Activated naive CD4-positive, alpha-beta T cell treated with anti-CD3 and anti-CD28 coated beads for 36 hours (primary cell): Measurements from ENCODE around the gene UGGT2. TPM values are rescaled to one million over a fixed set of nuclear protein-coding genes. Genes with fewer than 3 reads are reported as not detected.

Experiments
- CTCF ChIA-PET: fragments of 350-600 bp; sonication (Branson Sonifier 250); formaldehyde crosslinking; loops from one replicate; lab custom pipeline; 2021; ENCODE audit warnings: antibody characterized with exemption; lab: Charles Lee
- DNase-seq: peaks from one replicate; pipeline ENCODE4 v3.0.0-alpha.2; 2020
- H3K27ac Mint-ChIP-seq: one replicate; pipeline ENCODE4 v1.8.0; 2021; ENCODE audit warnings: mild to moderate bottlenecking, mixed read lengths
- H3K27me3 Mint-ChIP-seq: one replicate; pipeline ENCODE4 v1.8.0; 2021; ENCODE audit warnings: low read depth, mixed read lengths
- H3K36me3 Mint-ChIP-seq: one replicate; pipeline ENCODE4 v1.8.0; 2021; ENCODE audit warnings: low read depth, mixed read lengths
- H3K4me1 Mint-ChIP-seq: one replicate; pipeline ENCODE4 v1.8.0; 2021; ENCODE audit warnings: low read depth, mixed read lengths
- H3K4me3 Mint-ChIP-seq: one replicate; pipeline ENCODE4 v1.8.0; 2021; ENCODE audit warnings: mild to moderate bottlenecking, moderate library complexity, mixed read lengths
- H3K9me3 Mint-ChIP-seq: one replicate; pipeline ENCODE4 v1.8.0; 2021; ENCODE audit warnings: mixed read lengths
- intact Hi-C: fragments of 100-400 bp; cut with micrococcal nuclease; formaldehyde crosslinking; loops from one replicate; pipeline ENCODE4 v1.15.1; 2023
- total RNA-seq, 2 experiments: library from RNA; stranded (reverse); gene quantifications; one replicate each; pipeline ENCODE4 v1.2.3, GENCODE V29; 2021

Gene UGGT2, protein sequence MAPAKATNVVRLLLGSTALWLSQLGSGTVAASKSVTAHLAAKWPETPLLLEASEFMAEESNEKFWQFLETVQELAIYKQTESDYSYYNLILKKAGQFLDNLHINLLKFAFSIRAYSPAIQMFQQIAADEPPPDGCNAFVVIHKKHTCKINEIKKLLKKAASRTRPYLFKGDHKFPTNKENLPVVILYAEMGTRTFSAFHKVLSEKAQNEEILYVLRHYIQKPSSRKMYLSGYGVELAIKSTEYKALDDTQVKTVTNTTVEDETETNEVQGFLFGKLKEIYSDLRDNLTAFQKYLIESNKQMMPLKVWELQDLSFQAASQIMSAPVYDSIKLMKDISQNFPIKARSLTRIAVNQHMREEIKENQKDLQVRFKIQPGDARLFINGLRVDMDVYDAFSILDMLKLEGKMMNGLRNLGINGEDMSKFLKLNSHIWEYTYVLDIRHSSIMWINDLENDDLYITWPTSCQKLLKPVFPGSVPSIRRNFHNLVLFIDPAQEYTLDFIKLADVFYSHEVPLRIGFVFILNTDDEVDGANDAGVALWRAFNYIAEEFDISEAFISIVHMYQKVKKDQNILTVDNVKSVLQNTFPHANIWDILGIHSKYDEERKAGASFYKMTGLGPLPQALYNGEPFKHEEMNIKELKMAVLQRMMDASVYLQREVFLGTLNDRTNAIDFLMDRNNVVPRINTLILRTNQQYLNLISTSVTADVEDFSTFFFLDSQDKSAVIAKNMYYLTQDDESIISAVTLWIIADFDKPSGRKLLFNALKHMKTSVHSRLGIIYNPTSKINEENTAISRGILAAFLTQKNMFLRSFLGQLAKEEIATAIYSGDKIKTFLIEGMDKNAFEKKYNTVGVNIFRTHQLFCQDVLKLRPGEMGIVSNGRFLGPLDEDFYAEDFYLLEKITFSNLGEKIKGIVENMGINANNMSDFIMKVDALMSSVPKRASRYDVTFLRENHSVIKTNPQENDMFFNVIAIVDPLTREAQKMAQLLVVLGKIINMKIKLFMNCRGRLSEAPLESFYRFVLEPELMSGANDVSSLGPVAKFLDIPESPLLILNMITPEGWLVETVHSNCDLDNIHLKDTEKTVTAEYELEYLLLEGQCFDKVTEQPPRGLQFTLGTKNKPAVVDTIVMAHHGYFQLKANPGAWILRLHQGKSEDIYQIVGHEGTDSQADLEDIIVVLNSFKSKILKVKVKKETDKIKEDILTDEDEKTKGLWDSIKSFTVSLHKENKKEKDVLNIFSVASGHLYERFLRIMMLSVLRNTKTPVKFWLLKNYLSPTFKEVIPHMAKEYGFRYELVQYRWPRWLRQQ (N-terminal part only)
- total RNA-seq: under 1 TPM in 1 of 2 experiments, not detected in 1; 0.12 TPM

DNA sequence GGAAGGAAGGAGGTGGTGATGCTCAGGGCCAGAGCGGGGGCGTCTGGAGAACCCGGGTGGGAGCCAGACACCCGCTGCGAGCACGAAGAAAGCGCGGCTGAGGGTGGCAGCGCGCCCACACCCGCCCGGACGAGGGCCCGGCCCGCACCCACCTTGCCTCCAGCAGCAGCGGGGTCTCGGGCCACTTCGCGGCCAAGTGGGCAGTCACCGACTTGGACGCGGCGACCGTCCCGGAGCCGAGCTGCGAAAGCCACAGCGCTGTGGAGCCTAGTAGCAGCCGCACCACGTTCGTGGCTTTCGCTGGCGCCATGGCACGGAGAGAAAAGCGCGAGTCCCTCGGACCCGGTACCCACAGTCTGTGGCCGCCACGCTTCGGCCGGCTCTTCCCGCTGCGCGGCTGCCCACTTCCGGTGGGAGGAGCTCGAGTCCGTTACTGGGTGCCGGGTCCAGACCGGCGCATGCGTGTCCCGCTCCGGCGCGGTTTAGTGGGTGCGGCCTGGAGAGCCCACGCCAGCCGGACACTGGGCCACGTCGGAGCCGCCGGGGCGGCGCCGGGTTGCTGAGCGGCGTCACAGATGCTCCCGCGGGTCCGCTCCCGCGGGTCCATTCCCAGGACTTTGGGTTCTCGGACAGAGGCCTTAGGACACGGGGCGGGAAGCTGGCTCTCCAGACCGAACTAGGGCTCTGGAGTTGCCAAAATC lies at the start of gene UGGT2:
Gene UGGT2 (minus strand): TSS at position 399 of the 701 bp plus-strand sequence. CDS start 89 bp downstream, at position 310.
- H3K4me3 Mint-ChIP-seq: peak within 1 kb of the TSS; percentile 12
- H3K36me3 Mint-ChIP-seq: no peaks in the 10 kb centered on the region
- H3K27ac Mint-ChIP-seq: no peak within 1 kb of the TSS
- peaks cover 7% of the 10 kb centered on the region for H3K9me3 Mint-ChIP-seq
- peaks cover 49% of the 10 kb centered on the region for H3K27me3 Mint-ChIP-seq
- intact Hi-C loops: no loop called here
- peaks cover 7% of the 10 kb centered on the region for H3K4me1 Mint-ChIP-seq
- CTCF ChIA-PET: no interaction called here
- DNase-seq: no peak

DNA sequence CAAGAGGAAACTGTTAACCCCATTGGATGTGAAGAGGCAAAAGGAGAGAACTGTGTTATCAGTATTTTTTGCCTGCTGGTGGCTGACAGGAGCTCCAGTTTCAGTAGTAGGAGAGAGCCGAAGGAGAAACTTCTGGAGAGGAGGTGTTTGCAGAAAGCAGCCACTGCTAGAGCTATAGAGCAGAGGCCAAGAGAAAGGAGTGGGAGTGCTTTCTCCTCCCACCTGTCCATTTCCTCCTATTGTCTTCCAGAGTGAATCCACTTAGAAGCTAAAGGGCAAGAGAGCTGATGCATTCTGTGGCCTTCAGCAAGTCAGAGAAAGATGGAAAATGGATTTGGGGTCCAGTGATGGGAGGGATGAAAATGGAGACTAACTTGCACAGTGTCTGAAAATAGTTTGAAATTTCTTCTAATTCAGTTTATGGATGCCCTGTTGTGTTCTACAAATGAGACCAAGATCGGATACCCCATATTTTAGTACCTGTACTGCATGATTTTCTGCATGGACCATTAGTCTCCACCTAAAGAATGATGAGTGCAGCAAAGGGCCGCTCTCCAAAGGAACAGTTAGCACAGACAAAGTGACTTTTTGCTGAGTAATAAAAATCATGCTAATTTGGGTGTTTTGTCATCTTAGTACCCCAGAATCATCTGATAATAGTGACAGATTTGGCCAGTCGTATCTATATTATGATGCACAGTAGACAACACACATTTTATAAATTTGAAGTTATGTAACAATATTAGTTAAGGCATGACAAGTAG lies 47.4 kb upstream of the UGGT2 start:
- CTCF ChIA-PET: interaction anchor here (1.1 kb wide), 1 partner anchor 23 kb away, joined by 3 read pairs; no protein-coding TSS in a partner anchor
- Mint-ChIP-seq H3K9me3 (no peaks in the 10 kb centered on the region), H3K4me1 (no peaks in the 10 kb centered on the region), H3K27ac (no peak overlapping the region), H3K4me3 (no peak overlapping the region), H3K36me3 (no peaks in the 10 kb centered on the region), H3K27me3 (no peaks in the 10 kb centered on the region)
- intact Hi-C loops: no loop called here
- DNase-seq: no peak

DNA sequence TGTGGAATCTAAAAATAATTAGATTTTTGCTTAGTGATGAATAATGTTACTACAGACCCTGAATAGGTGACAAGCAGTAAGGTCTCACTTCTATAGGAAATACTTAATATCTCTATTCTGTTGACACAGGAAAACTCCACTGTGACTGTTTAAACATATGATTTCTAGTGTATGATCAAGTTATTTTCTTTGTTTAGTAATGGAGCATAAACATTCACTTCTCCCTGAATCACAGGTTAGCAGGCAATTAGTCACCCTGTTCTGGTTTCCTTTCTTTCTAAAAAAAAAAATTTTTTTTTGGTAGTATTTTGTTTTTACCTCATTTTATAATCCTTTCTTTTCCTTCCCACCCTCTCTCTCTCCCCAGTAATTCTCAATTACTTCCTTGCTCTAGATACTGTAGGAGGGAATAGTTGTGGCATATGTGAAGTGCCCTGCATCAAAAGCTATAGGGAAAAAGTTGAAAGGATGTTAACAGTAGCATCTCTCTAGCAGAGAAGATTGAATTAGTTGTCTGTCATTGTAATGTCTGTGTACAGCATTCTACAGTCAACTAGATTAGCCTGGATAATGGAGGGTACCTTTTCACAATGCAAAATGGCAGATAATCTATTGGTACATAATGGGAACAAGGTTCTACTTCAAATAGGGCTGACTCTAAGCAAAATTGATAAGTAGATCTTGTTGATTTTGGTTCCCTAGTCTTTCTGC lies 40.2 kb upstream of the UGGT2 start:
- Mint-ChIP-seq H3K27me3 (peaks cover 51% of the 10 kb centered on the region), H3K27ac (no peak overlapping the region), H3K4me3 (no peak overlapping the region), H3K9me3 (no peaks in the 10 kb centered on the region), H3K36me3 (peaks cover 1% of the 10 kb centered on the region), H3K4me1 (peaks cover 2% of the 10 kb centered on the region)
- intact Hi-C loops: no loop called here
- CTCF ChIA-PET: no interaction called here
- no peak for DNase-seq

DNA sequence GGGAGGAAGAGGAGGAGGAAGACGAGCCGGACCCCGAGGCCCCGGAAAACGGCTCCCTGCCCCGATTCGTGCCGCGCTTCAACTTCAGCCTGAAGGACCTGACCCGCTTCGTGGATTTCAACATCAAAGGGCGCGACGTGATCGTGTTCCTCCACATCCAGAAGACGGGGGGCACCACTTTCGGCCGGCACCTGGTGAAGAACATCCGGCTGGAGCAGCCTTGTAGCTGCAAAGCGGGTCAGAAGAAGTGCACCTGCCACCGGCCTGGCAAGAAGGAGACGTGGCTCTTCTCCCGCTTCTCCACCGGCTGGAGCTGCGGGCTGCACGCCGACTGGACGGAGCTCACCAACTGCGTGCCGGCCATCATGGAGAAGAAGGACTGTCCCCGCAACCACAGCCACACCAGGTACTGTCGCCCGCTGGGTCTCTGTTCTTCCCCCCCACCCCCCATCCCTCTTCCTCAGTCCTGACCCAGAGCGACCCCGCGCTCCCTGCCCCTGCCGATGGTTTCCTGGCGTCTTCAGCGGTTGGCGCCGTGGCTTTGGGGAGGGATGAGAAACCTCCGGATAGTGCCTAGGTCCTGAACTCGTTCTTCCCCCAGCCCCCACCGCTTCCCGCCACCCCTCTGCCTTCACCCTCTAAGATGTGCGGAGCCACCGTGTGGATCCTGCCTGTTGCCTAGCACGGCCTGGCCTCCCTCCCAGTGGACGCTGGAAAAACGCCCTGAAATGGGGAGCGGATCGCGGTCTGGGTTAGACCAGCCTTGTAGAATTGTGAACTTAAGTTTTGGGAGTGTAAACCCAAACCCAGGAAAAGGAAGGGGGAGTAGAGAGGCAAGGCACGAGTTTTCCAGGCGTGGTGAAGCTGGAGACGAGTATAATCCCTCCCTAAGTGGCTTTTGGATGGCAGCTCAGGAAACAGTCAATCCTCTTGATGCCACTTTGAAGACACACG lies 38.2 kb upstream of the UGGT2 start:
- no peaks in the 10 kb centered on the region for H3K9me3 Mint-ChIP-seq
- peak overlapping the region; percentile 26 for H3K4me3 Mint-ChIP-seq
- H3K27me3 Mint-ChIP-seq: peaks cover 60% of the 10 kb centered on the region
- H3K4me1 Mint-ChIP-seq: peaks cover 2% of the 10 kb centered on the region
- H3K27ac Mint-ChIP-seq: no peak overlapping the region
- CTCF ChIA-PET: interaction anchor here (0.9 kb wide), 1 partner anchor 18 kb away, joined by 3 read pairs; no protein-coding TSS in a partner anchor
- H3K36me3 Mint-ChIP-seq: peaks cover 1% of the 10 kb centered on the region
- intact Hi-C loops: no loop called here
- no peak for DNase-seq

DNA sequence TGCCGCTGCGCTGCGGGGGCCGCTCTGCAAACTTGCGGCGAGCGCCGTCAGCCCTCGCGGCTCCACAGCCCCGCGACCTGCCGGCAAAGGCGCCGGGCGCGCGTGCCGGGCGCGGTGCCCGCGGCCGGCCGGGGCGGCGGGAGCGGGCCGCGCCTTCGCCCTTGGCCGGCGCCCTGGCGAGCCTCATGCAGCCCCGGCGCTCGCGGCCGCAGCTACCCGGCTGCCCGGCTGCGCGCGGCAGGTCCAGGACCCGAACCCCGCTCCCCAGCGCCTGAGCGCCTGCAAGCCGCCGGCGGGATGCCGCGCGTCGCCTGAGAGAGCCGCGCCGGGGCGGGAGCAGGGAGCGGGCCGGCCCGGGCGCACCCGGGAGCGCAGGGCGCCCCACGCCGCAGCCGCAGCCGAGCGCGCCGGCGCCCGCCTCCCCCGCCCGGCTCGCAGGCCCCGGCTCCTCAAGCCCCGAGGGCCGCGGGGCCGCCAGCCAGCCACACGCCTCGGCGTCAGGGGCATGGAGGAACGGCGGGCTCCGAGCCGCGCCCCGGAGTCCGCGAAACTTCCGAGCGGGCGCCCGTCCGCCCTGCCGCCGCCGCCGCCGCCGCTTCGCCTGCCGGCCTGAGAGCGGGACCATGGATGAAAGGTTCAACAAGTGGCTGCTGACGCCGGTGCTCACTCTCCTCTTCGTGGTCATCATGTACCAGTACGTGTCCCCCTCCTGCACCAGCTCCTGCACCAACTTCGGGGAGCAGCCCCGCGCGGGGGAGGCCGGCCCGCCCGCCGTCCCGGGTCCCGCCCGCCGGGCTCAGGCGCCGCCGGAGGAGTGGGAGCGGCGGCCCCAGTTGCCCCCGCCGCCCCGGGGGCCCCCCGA lies 37.3 kb upstream of the UGGT2 start:
- Mint-ChIP-seq H3K4me3 (no peak overlapping the region), H3K9me3 (no peaks in the 10 kb centered on the region), H3K27me3 (peaks cover 63% of the 10 kb centered on the region), H3K36me3 (peaks cover 1% of the 10 kb centered on the region), H3K4me1 (peaks cover 2% of the 10 kb centered on the region), H3K27ac (no peak overlapping the region)
- intact Hi-C loops: no loop called here
- CTCF ChIA-PET: no interaction called here
- no peak for DNase-seq

DNA sequence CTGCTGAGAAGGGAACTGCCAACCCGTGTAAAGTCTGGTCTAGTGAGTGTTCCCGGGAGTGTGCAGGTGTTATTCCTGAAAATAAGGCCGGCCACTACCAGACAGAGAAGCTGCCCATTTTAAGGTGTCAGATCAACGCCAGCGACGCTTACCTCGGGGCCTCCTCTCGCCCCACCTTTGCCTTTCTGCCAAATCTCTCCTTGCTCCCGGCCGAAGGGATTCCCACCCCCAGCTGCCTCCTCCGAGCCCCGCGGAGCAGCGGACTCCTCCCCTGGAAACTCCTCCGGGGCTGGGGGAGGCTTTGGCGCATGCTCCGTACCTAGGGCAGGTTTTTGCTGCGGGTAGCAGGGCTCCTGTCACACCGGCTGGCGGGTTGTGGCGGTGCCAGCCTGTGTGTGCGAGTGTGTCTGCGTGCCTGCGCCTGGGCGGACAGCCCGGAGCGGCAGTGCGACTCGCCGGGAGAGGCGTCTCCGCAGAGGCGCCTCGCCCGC lies 36.6 kb upstream of the UGGT2 start, which contains the start of gene HS6ST3:
Gene HS6ST3 (plus strand): TSS at position 359 of the 491 bp plus-strand sequence.
- no peak for DNase-seq
- Mint-ChIP-seq H3K4me1 (peaks cover 2% of the 10 kb centered on the region), H3K27me3 (peaks cover 59% of the 10 kb centered on the region), H3K9me3 (peaks cover 2% of the 10 kb centered on the region), H3K27ac (no peak within 1 kb of the TSS), H3K4me3 (no peak within 1 kb of the TSS), H3K36me3 (peaks cover 1% of the 10 kb centered on the region)
- CTCF ChIA-PET: no interaction called here
- intact Hi-C loops: no loop called here

DNA sequence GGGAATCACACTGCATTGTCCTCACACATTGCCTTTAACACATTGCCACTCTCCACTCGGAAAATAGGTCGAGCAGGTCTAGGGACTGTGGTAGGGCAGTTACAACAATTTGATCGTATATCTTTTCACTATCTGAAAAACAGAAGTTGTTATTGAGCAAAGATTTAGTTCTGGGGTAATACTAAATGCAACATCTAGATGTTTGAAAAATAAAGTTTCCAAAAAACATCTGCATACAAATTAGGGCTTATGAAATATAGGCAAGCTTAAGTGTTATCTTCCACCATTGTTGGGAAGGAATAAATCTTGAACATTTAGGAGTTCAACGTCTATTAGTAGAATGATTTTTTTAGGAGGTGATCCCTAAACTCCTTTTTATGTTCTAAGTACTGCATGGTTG lies 35.9 kb upstream of the UGGT2 start:
- Mint-ChIP-seq H3K4me3 (no peak overlapping the region), H3K36me3 (peaks cover 1% of the 10 kb centered on the region), H3K27ac (no peak overlapping the region), H3K4me1 (peaks cover 2% of the 10 kb centered on the region), H3K9me3 (peaks cover 2% of the 10 kb centered on the region), H3K27me3 (peaks cover 56% of the 10 kb centered on the region)
- CTCF ChIA-PET: no interaction called here
- no peak for DNase-seq
- intact Hi-C loops: no loop called here

DNA sequence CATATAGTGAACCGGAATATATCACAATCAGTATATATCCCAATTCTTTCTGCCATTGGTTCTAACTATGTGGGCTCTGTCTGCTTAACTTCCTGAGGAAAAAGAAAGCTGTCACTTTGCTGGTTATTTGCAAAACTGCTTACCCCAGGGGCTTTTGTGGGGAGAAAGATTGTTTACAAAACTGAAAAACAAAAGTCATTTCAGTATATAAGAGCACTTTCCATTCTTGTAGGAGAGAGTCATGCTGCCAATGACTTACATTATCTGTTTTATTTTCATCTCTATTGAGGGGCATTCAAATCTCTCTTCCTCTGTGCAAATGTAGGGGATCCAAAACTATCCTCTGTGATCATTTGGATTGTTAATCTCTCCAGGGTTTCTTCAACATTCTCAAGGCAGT lies 33.5 kb upstream of the UGGT2 start:
- DNase-seq: no peak
- Mint-ChIP-seq H3K27me3 (peaks cover 38% of the 10 kb centered on the region), H3K4me1 (peaks cover 1% of the 10 kb centered on the region), H3K27ac (no peak overlapping the region), H3K4me3 (no peak overlapping the region), H3K36me3 (peaks cover 1% of the 10 kb centered on the region), H3K9me3 (peaks cover 2% of the 10 kb centered on the region)
- intact Hi-C loops: no loop called here
- CTCF ChIA-PET: no interaction called here

DNA sequence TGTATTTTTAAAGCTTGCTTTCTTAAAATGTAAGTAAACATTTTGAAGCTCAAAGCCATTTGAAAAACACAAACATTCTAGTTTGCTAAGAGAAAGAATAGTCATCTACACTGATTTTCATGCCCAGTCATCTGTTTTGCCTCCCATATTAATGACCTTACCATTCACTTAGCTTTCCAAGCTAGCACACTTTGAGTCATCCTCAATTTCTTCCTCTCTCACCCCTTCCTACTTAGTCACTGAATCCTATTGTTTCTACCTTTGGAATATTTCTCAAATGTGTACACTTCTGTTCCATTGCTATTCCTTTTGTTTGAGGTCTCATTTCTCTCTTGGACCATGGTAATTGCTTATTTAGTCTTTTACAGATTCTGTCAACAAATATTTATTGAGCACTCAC lies 29.4 kb upstream of the UGGT2 start:
- Mint-ChIP-seq H3K4me3 (no peak overlapping the region), H3K9me3 (peaks cover 2% of the 10 kb centered on the region), H3K27ac (no peak overlapping the region), H3K36me3 (no peaks in the 10 kb centered on the region), H3K4me1 (no peaks in the 10 kb centered on the region), H3K27me3 (peaks cover 12% of the 10 kb centered on the region)
- CTCF ChIA-PET: no interaction called here
- DNase-seq: no peak
- intact Hi-C loops: no loop called here
